T-cell (primary cell): ENCODE data around the gene DPP10. TPM values are rescaled to one million over a fixed set of nuclear protein-coding genes. Genes with fewer than 3 reads are reported as not detected.

Source experiments
- ATAC-seq, 4 experiments: fragments of 200-7000 bp in 3 of 4; fragments of 150-1000 bp in 1 of 4; cut with Tn5 transposase; replicated peaks in 1 of 4; 1 replicate in 3 of 4; 2 replicates in 1 of 4; pipeline ENCODE4 v1.10.0; 2021; ENCODE audit warnings: moderate library complexity in 3 of 4, mild to moderate bottlenecking in 2 of 4, moderate number of reproducible peaks in 1 of 4
- CTCF ChIA-PET, 2 donors: fragments of 300-600 bp; sonication (Branson Sonifier 250); formaldehyde crosslinking; loops; one replicate each; lab custom pipeline; 2022; ENCODE audit warnings: antibody characterized with exemption in 2 of 2; lab: Charles Lee
- POLR2A ChIA-PET, 2 donors: fragments of 300-600 bp; sonication (Branson Sonifier 250); formaldehyde crosslinking; loops; one replicate each; lab custom pipeline; 2022; ENCODE audit warnings: antibody characterized with exemption in 2 of 2; lab: Charles Lee
- DNase-seq, 35 experiments: peaks; one replicate each; pipeline versions ENCODE4 v3.0.0 to v3.0.0-alpha.2; 2013 to 2023
- H3K27ac ChIP-seq: one replicate; pipeline ENCODE4 v1.5.1; 2013; ENCODE audit warnings: low read length
- H3K27me3 ChIP-seq, 2 experiments: replicated peaks in 1 of 2; 1 replicate in 1 of 2; 2 replicates in 1 of 2; pipeline versions ENCODE4 v1.6.1 to v1.7.0; 2013; ENCODE audit warnings: low read length in 1 of 2, mixed read lengths in 1 of 2; ENCODE audit not compliant: control insufficient read depth in 2 of 2, insufficient read depth in 2 of 2; ENCODE audit errors: extremely low read depth in 1 of 2
- H3K36me3 ChIP-seq, 2 donors: 1 replicate in 1 of 2; 2 replicates in 1 of 2; pipeline versions ENCODE4 v1.6.1 to v1.7.0; 2013; ENCODE audit warnings: low read length in 1 of 2; ENCODE audit not compliant: control insufficient read depth in 2 of 2, insufficient read depth in 1 of 2; ENCODE audit errors: extremely low read depth in 1 of 2
- H3K4me1 ChIP-seq, 2 experiments: 1 replicate in 1 of 2; 2 replicates in 1 of 2; pipeline versions ENCODE4 v1.6.1 to v1.7.0; 2013; ENCODE audit warnings: low read length in 2 of 2, mixed read lengths in 1 of 2; ENCODE audit not compliant: insufficient read depth in 2 of 2, control insufficient read depth in 1 of 2; ENCODE audit errors: extremely low read depth in 1 of 2
- H3K4me3 ChIP-seq, 2 donors: 1 replicate in 1 of 2; 2 replicates in 1 of 2; pipeline versions ENCODE4 v1.5.1 to v1.7.0; 2013; ENCODE audit warnings: mild to moderate bottlenecking in 2 of 2, low read length in 1 of 2, moderate library complexity in 1 of 2; ENCODE audit not compliant: control insufficient read depth in 1 of 2; ENCODE audit errors: extremely low read depth in 1 of 2
- H3K9me3 ChIP-seq: 2 replicates; pipeline ENCODE4 v1.7.0; 2013
- H3K27ac Mint-ChIP-seq, 2 donors: one replicate each; pipeline ENCODE4 v1.8.0; 2020 to 2021; ENCODE audit warnings: mild to moderate bottlenecking in 2 of 2, mixed read lengths in 2 of 2
- H3K27me3 Mint-ChIP-seq, 2 donors: one replicate each; pipeline ENCODE4 v1.8.0; 2021 to 2022; ENCODE audit warnings: mixed read lengths in 2 of 2
- H3K36me3 Mint-ChIP-seq: one replicate; pipeline ENCODE4 v1.8.0; 2021; ENCODE audit warnings: mixed read lengths
- H3K4me1 Mint-ChIP-seq, 3 donors: one replicate each; pipeline ENCODE4 v1.8.0; 2020 to 2022; ENCODE audit warnings: mixed read lengths in 3 of 3, mild to moderate bottlenecking in 1 of 3
- H3K4me3 Mint-ChIP-seq, 3 donors: one replicate each; pipeline ENCODE4 v1.8.0; 2020 to 2022; ENCODE audit warnings: mild to moderate bottlenecking in 3 of 3, mixed read lengths in 3 of 3, moderate library complexity in 3 of 3
- H3K9me3 Mint-ChIP-seq, 3 donors: one replicate each; pipeline ENCODE4 v1.8.0; 2020 to 2022; ENCODE audit warnings: mixed read lengths in 3 of 3
- WGBS: methylation state at CpG from one replicate; pipeline ENCODE4 v1.1.5; 2013; ENCODE audit warnings: missing lambda C conversion rate; ENCODE audit not compliant: insufficient coverage; 5-methylcytosine and 5-hydroxymethylcytosine counted together
- total RNA-seq, 35 experiments: library from RNA in 6 of 35; stranded (reverse) in 6 of 35; fragments of 120-200 nt in 1 of 35; gene quantifications; one replicate each; pipeline versions ENCODE4 v1.2.1 to v1.2.4 and lab custom pipeline; 2013 to 2026

The DPP10 gene
- total RNA-seq, 5 donors from 2014 or later (not counting 1 experiment from before 2014, with no cell fraction given): not detected

GRCh38 chr2:114461116-114461515 is 18.7 kb downstream of the DPP10 start:
- H3K27me3 ChIP-seq: no peaks in the 10 kb centered on the region
- H3K9me3 Mint-ChIP-seq: peaks cover 0 to 4% (median 0%) of the 10 kb centered on the region in 3 donors
- H3K4me1 Mint-ChIP-seq: no peaks in the 10 kb centered on the region
- CTCF ChIA-PET: no interaction called here
- H3K4me1 ChIP-seq: no peaks in the 10 kb centered on the region
- H3K36me3 Mint-ChIP-seq: no peaks in the 10 kb centered on the region
- H3K27ac Mint-ChIP-seq: no peak overlapping the region
- DNase-seq: no peak
- WGBS: 100% methylated on average over 1 of the region's 3 CpGs
- POLR2A ChIA-PET: no interaction called here
- H3K27ac ChIP-seq: no peak overlapping the region
- H3K27me3 Mint-ChIP-seq: no peaks in the 10 kb centered on the region
- H3K4me3 Mint-ChIP-seq: no peak overlapping the region
- H3K36me3 ChIP-seq: no peaks in the 10 kb centered on the region
- H3K4me3 ChIP-seq: no peak overlapping the region
- H3K9me3 ChIP-seq: no peaks in the 10 kb centered on the region
- ATAC-seq: no peak

GRCh38 chr2:114464961-114465706 is 22.7 kb downstream of the DPP10 start:
- H3K36me3 ChIP-seq: no peaks in the 10 kb centered on the region
- Mint-ChIP-seq H3K27ac (no peak overlapping the region), H3K27me3 (peaks cover 0 to 9% of the 10 kb centered on the region in 2 donors), H3K9me3 (no peaks in the 10 kb centered on the region), H3K4me1 (no peaks in the 10 kb centered on the region), H3K36me3 (no peaks in the 10 kb centered on the region), H3K4me3 (no peak overlapping the region)
- H3K4me3 ChIP-seq: no peak overlapping the region
- ATAC-seq: no peak
- H3K4me1 ChIP-seq: no peaks in the 10 kb centered on the region
- no peaks in the 10 kb centered on the region for H3K27me3 ChIP-seq
- ChIA-PET POLR2A (no interaction called here), CTCF (no interaction called here)
- no peak overlapping the region for H3K27ac ChIP-seq
- DNase-seq: no peak
- H3K9me3 ChIP-seq: no peaks in the 10 kb centered on the region
- 87% methylated on average over 4 of the region's 10 CpGs for WGBS

- WGBS: 60% methylated on average over 1 of the region's 4 CpGs
These were observed 25.9 kb downstream of the DPP10 start for GRCh38 chr2:114468343-114468742.

DNA sequence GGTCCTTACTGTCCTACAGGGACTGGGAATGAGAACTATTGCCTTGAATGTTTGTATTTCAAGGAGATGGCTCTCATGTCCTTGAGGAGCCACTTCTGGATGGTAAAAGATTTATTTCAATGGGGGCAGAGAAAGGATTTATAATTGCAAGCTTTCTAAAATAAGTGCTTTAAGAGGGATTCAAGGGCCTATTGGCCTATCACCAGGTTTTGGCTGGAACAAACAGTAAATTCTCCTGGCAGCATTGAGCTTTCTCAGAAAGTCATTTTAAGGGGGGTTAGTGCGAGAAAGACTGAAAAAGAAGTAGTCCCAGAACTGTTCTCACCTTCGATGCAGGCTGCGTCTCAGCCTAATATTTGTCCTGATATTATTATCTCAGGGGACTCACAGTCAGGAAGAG is 29.8 kb downstream of the DPP10 start:
- H3K27me3 ChIP-seq: no peaks in the 10 kb centered on the region
- no peak overlapping the region for H3K4me3 ChIP-seq
- H3K27ac Mint-ChIP-seq: no peak overlapping the region
- no peaks in the 10 kb centered on the region for H3K9me3 Mint-ChIP-seq
- H3K4me3 Mint-ChIP-seq: no peak overlapping the region
- peaks cover 0 to 6% of the 10 kb centered on the region in 2 donors for H3K27me3 Mint-ChIP-seq
- H3K36me3 Mint-ChIP-seq: no peaks in the 10 kb centered on the region
- no peaks in the 10 kb centered on the region for H3K36me3 ChIP-seq
- ATAC-seq (no peak), DNase-seq (no peak)
- H3K27ac ChIP-seq: no peak overlapping the region
- no CpG with 5 or more reads among the region's 3 CpGs for WGBS
- ChIA-PET CTCF (no interaction called here), POLR2A (no interaction called here)
- no peaks in the 10 kb centered on the region for H3K9me3 ChIP-seq
- no peaks in the 10 kb centered on the region for H3K4me1 ChIP-seq
- no peaks in the 10 kb centered on the region for H3K4me1 Mint-ChIP-seq

More at GRCh38 chr2:114468343-114468742, 25.9 kb downstream of the DPP10 start:
- no peak for ATAC-seq
- no peak overlapping the region for H3K4me3 Mint-ChIP-seq
- Histone ChIP-seq H3K4me1 (no peaks in the 10 kb centered on the region), H3K27me3 (no peaks in the 10 kb centered on the region), H3K27ac (no peak overlapping the region), H3K4me3 (no peak overlapping the region), H3K36me3 (no peaks in the 10 kb centered on the region), H3K9me3 (no peaks in the 10 kb centered on the region)
- ChIA-PET CTCF (no interaction called here), POLR2A (no interaction called here)
- H3K4me1 Mint-ChIP-seq: no peaks in the 10 kb centered on the region
- no peak for DNase-seq
- no peak overlapping the region for H3K27ac Mint-ChIP-seq
- peaks cover 0 to 12% of the 10 kb centered on the region in 2 donors for H3K27me3 Mint-ChIP-seq
- H3K9me3 Mint-ChIP-seq: no peaks in the 10 kb centered on the region
- H3K36me3 Mint-ChIP-seq: no peaks in the 10 kb centered on the region

DNA sequence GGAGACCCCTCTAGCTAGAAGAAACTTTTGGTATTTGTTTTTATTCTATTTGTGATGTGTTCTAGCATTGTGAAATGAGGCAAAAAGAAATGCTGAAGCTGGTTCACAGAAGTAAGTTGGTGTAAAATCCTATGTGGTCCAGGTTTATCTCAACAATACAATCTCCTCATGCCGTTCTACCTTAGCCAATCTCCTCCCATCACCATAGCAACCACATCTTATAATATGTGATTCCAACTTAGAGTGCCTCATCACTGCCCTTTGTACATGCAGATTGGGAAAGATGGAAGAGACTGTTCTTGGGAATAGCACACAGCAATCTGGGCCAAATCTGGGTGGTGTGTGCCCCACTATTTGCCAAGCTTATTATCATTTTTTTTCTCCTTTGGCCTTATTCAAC is 30.3 kb downstream of the DPP10 start:
- no peak overlapping the region for H3K27ac ChIP-seq
- ATAC-seq (no peak), DNase-seq (no peak)
- no peaks in the 10 kb centered on the region for H3K4me1 ChIP-seq
- no peaks in the 10 kb centered on the region for H3K9me3 ChIP-seq
- CTCF ChIA-PET: no interaction called here
- no peaks in the 10 kb centered on the region for H3K27me3 ChIP-seq
- H3K27me3 Mint-ChIP-seq: peaks cover 0 to 6% of the 10 kb centered on the region in 2 donors
- no peaks in the 10 kb centered on the region for H3K36me3 Mint-ChIP-seq
- H3K9me3 Mint-ChIP-seq: no peaks in the 10 kb centered on the region
- H3K36me3 ChIP-seq: no peaks in the 10 kb centered on the region
- no peaks in the 10 kb centered on the region for H3K4me1 Mint-ChIP-seq
- no peak overlapping the region for H3K4me3 ChIP-seq
- no CpG with 5 or more reads among the region's 1 CpG for WGBS
- no peak overlapping the region for H3K27ac Mint-ChIP-seq
- H3K4me3 Mint-ChIP-seq: no peak overlapping the region
- POLR2A ChIA-PET: no interaction called here

- no peak overlapping the region for H3K27ac Mint-ChIP-seq
- POLR2A ChIA-PET: no interaction called here
- Histone ChIP-seq H3K36me3 (no peaks in the 10 kb centered on the region), H3K4me1 (no peaks in the 10 kb centered on the region), H3K27ac (no peak overlapping the region), H3K9me3 (no peaks in the 10 kb centered on the region), H3K4me3 (no peak overlapping the region), H3K27me3 (no peaks in the 10 kb centered on the region)
- DNase-seq (no peak), ATAC-seq (no peak)
- peaks cover 0 to 5% of the 10 kb centered on the region in 2 donors for H3K27me3 Mint-ChIP-seq
- H3K36me3 Mint-ChIP-seq: no peaks in the 10 kb centered on the region
- CTCF ChIA-PET: no interaction called here
- no peaks in the 10 kb centered on the region for H3K9me3 Mint-ChIP-seq
- H3K4me1 Mint-ChIP-seq: no peaks in the 10 kb centered on the region
- 100% methylated on average over 1 of the region's 3 CpGs for WGBS
- no peak overlapping the region for H3K4me3 Mint-ChIP-seq
These were observed 46.5 kb downstream of the DPP10 start for GRCh38 chr2:114488841-114489530.
